HG03521 (cell line): ENCODE results near the gene TMEM151B.
"Not testable (repeated sequence)": the region's sequence is repeated elsewhere in the genome, so short reads cannot be mapped to it uniquely, and the experiment has no call there.

Source experiments
- ATAC-seq: cut with Tn5 transposase; IDR thresholded peaks from one replicate; pipeline ENCODE4 v1.9.1; 2021; ENCODE audit warnings: mild to moderate bottlenecking, moderate library complexity; ENCODE audit not compliant: unreplicated experiment

TMEM151B gene

GRCh38 chr6:44327760-44328159, 57.5 kb downstream of the TMEM151B start:
- ATAC-seq, result no peak

GRCh38 chr6:44328203-44328602, 58.0 kb downstream of the TMEM151B start:
- ATAC-seq, result not testable (repeated sequence)

GRCh38 chr6:44329858-44330257, 59.6 kb downstream of the TMEM151B start:
- no peak for ATAC-seq

- no peak for ATAC-seq
These were observed 62.3 kb downstream of the TMEM151B start for GRCh38 chr6:44332585-44332984.

- no peak for ATAC-seq
These were observed 63.1 kb downstream of the TMEM151B start for GRCh38 chr6:44333273-44333919.

- no peak for ATAC-seq
These were observed 63.7 kb downstream of the TMEM151B start for GRCh38 chr6:44333942-44334341.

GRCh38 chr6:44335631-44336030, 65.4 kb downstream of the TMEM151B start:
- no peak for ATAC-seq

- no peak for ATAC-seq
These were observed 68.2 kb downstream of the TMEM151B start for GRCh38 chr6:44338228-44339122.

GRCh38 chr6:44339301-44339700, 69.1 kb downstream of the TMEM151B start:
- no peak for ATAC-seq

GRCh38 chr6:44339763-44340625, 69.7 kb downstream of the TMEM151B start:
- no peak for ATAC-seq

- no peak for ATAC-seq
These were observed 71.0 kb downstream of the TMEM151B start for GRCh38 chr6:44341095-44341890.

GRCh38 chr6:44342052-44342451, 71.8 kb downstream of the TMEM151B start:
- no peak for ATAC-seq

GRCh38 chr6:44342489-44342888, 72.2 kb downstream of the TMEM151B start, which contains the start of gene SPATS1:
SPATS1 (plus strand) TSS chr6:44342650; CDS start chr6:44343096, 446 bp downstream.
- no peak for ATAC-seq

- ATAC-seq, result not testable (repeated sequence)
These were observed 76.6 kb downstream of the TMEM151B start for GRCh38 chr6:44346818-44347217.

- no peak for ATAC-seq
These were observed 79.8 kb downstream of the TMEM151B start for GRCh38 chr6:44349904-44350649.

GRCh38 chr6:44350650-44350994, 80.4 kb downstream of the TMEM151B start:
- ATAC-seq, result not testable (repeated sequence)

GRCh38 chr6:44352259-44352658, 82.0 kb downstream of the TMEM151B start:
- ATAC-seq, result no peak

- ATAC-seq, result no peak
These were observed 83.1 kb downstream of the TMEM151B start for GRCh38 chr6:44353336-44353735.

- ATAC-seq, result no peak
These were observed 85.4 kb downstream of the TMEM151B start for GRCh38 chr6:44355640-44356039.

GRCh38 chr6:44356487-44356886, 86.2 kb downstream of the TMEM151B start:
- ATAC-seq, result no peak
